IMR-90 (cell line): Measurements from ENCODE around the gene RAB14. TPM values are rescaled to one million over a fixed set of nuclear protein-coding genes. Genes with fewer than 3 reads are reported as not detected.

Source experiments
- ATAC-seq: fragments of 200-7000 bp; cut with Tn5 transposase; 2 replicates; pipeline ENCODE4 v1.9.1; 2020; ENCODE audit warnings: low read depth, mild to moderate bottlenecking, moderate library complexity
- BruUV-seq: library from RNA; stranded (reverse); fragments of 400-500 nt; replicated peaks from 2 replicates; lab custom pipeline; 2021; lab: Mats Ljungman, UMichigan
- CTCF ChIA-PET: fragments of 300-600 bp; formaldehyde crosslinking; extraction: SDS; loops from one replicate; lab custom pipeline; 2021; ENCODE audit warnings: antibody characterized with exemption; lab: Yijun Ruan, JAX
- POLR2A ChIA-PET: fragments of 300-600 bp; sonication (Branson Sonifier 250); formaldehyde crosslinking; loops from one replicate; lab custom pipeline; 2022; ENCODE audit warnings: antibody characterized with exemption; ENCODE audit not compliant: unreplicated experiment; lab: Charles Lee
- DNase-seq: peaks from one replicate; pipeline ENCODE4 v3.0.0; 2013
- H2AFZ ChIP-seq: replicated peaks from 2 replicates; pipeline ENCODE3; 2013; ENCODE audit warnings: low read length, mild to moderate bottlenecking; ENCODE audit not compliant: poor library complexity
- H2AK5ac ChIP-seq: 2 replicates; pipeline ENCODE4 v1.6.1; 2013; ENCODE audit warnings: low read depth, low read length, inconsistent platforms
- H2AK9ac ChIP-seq: replicated peaks from 2 replicates; pipeline ENCODE3; 2013; ENCODE audit warnings: mild to moderate bottlenecking, low read depth, low read length, moderate library complexity; ENCODE audit not compliant: poor library complexity
- H2BK120ac ChIP-seq: 2 replicates; pipeline ENCODE4 v1.6.1; 2013; ENCODE audit warnings: low read depth, low read length, inconsistent platforms
- H2BK15ac ChIP-seq: 3 replicates; pipeline ENCODE4 v1.6.1; 2013; ENCODE audit warnings: low read depth, low read length, inconsistent platforms
- H2BK20ac ChIP-seq: 2 replicates; pipeline ENCODE4 v1.6.1; 2013; ENCODE audit warnings: low read depth, mild to moderate bottlenecking, inconsistent platforms, low read length, moderate library complexity
- H2BK5ac ChIP-seq: 2 replicates; pipeline ENCODE4 v1.6.1; 2013; ENCODE audit warnings: mild to moderate bottlenecking, low read depth, low read length, inconsistent platforms; ENCODE audit not compliant: poor library complexity, severe bottlenecking
- H3K14ac ChIP-seq: replicated peaks from 2 replicates; pipeline ENCODE4 v1.6.1; 2013; ENCODE audit warnings: low read depth, low read length, inconsistent platforms
- H3K18ac ChIP-seq: 2 replicates; pipeline ENCODE4 v1.6.1; 2013; ENCODE audit warnings: low read depth, low read length, control low read depth
- H3K23ac ChIP-seq: 2 replicates; pipeline ENCODE4 v1.6.1; 2013; ENCODE audit warnings: low read depth, low read length, inconsistent platforms
- H3K27ac ChIP-seq: 2 replicates; pipeline ENCODE4 v1.5.1; 2013; ENCODE audit warnings: mild to moderate bottlenecking, control low read depth, low read length; ENCODE audit not compliant: insufficient read depth
- H3K27me3 ChIP-seq: 2 replicates; pipeline ENCODE4 v1.6.1; 2013; ENCODE audit warnings: low read length; ENCODE audit not compliant: control insufficient read depth, insufficient read depth
- H3K36me3 ChIP-seq: 2 replicates; pipeline ENCODE4 v1.6.1; 2013; ENCODE audit warnings: low read length, mixed read lengths; ENCODE audit not compliant: control insufficient read depth, insufficient read depth
- H3K4ac ChIP-seq: 2 replicates; pipeline ENCODE4 v1.6.1; 2013; ENCODE audit warnings: low read depth, low read length, inconsistent platforms
- H3K4me1 ChIP-seq: 2 replicates; pipeline ENCODE4 v1.6.1; 2013; ENCODE audit warnings: low read length, mixed read lengths; ENCODE audit not compliant: control insufficient read depth, insufficient read depth
- H3K4me2 ChIP-seq: 2 replicates; pipeline ENCODE4 v1.6.1; 2013; ENCODE audit warnings: low read depth, mild to moderate bottlenecking, control low read depth, low read length, moderate library complexity
- H3K4me3 ChIP-seq: 2 replicates; pipeline ENCODE4 v1.5.1; 2013; ENCODE audit warnings: low read depth, mild to moderate bottlenecking, control low read depth, low read length, moderate library complexity; ENCODE audit not compliant: insufficient read depth
- H3K56ac ChIP-seq: 2 replicates; pipeline ENCODE4 v1.6.1; 2013; ENCODE audit warnings: low read length, inconsistent platforms; ENCODE audit not compliant: insufficient read depth; ENCODE audit errors: extremely low read depth
- H3K79me1 ChIP-seq, 2 experiments: 2 replicates each; pipeline ENCODE4 v1.6.1; 2013; ENCODE audit warnings: low read length in 2 of 2, inconsistent platforms in 1 of 2, low read depth in 1 of 2
- H3K9ac ChIP-seq: 2 replicates; pipeline ENCODE4 v1.6.1; 2013; ENCODE audit warnings: low read depth, low read length, control low read depth
- H3K9me1 ChIP-seq: 2 replicates; pipeline ENCODE4 v1.6.1; 2013; ENCODE audit warnings: low read length, inconsistent platforms; ENCODE audit not compliant: insufficient read depth
- H3K9me3 ChIP-seq: 2 replicates; pipeline ENCODE4 v1.6.1; 2013; ENCODE audit warnings: low read length; ENCODE audit not compliant: control insufficient read depth, insufficient read depth
- H4K20me1 ChIP-seq: 2 replicates; pipeline ENCODE4 v1.6.1; 2013; ENCODE audit warnings: low read length, inconsistent platforms; ENCODE audit not compliant: insufficient read depth
- H4K5ac ChIP-seq: 2 replicates; pipeline ENCODE4 v1.6.1; 2013; ENCODE audit warnings: mild to moderate bottlenecking, low read depth, low read length, control low read depth
- H4K8ac ChIP-seq, 2 experiments: 2 replicates each; pipeline ENCODE4 v1.6.1; 2013; ENCODE audit warnings: low read depth in 2 of 2, low read length in 2 of 2, control low read depth in 1 of 2, inconsistent platforms in 1 of 2
- H4K91ac ChIP-seq: 2 replicates; pipeline ENCODE4 v1.6.1; 2013; ENCODE audit warnings: low read depth, low read length, inconsistent platforms; ENCODE audit not compliant: insufficient read depth
- BHLHE40 ChIP-seq: fragments of 150-350 bp; IDR thresholded peaks from 2 replicates; pipeline ENCODE4 v1.6.1; 2016; ENCODE audit warnings: mild to moderate bottlenecking, low read depth, low read length
- CEBPB ChIP-seq: IDR thresholded peaks from 2 replicates; pipeline ENCODE4 v1.6.1; 2012; ENCODE audit warnings: low read depth, low read length, improper control_type of control experiment
- CHD1 ChIP-seq: IDR thresholded peaks from 2 replicates; pipeline ENCODE4 v1.6.1; 2012; ENCODE audit warnings: low read depth, low read length, improper control_type of control experiment
- ELK1 ChIP-seq: fragments of 150-350 bp; IDR thresholded peaks from 2 replicates; pipeline ENCODE4 v1.6.1; 2016; ENCODE audit warnings: low read depth, mild to moderate bottlenecking, low read length, moderate library complexity, borderline replicate concordance
- FOS ChIP-seq: fragments of 150-350 bp; IDR thresholded peaks from 2 replicates; pipeline ENCODE4 v1.6.1; 2016; ENCODE audit warnings: low read depth, low read length
- MAFK ChIP-seq: IDR thresholded peaks from 2 replicates; pipeline ENCODE4 v1.6.1; 2012; ENCODE audit warnings: low read depth, low read length, improper control_type of control experiment
- MAZ ChIP-seq: IDR thresholded peaks from 2 replicates; pipeline ENCODE4 v1.6.1; 2012; ENCODE audit warnings: low read depth, mild to moderate bottlenecking, low read length, improper control_type of control experiment, moderate library complexity, borderline replicate concordance
- MXI1 ChIP-seq: IDR thresholded peaks from 2 replicates; pipeline ENCODE4 v1.6.1; 2012; ENCODE audit warnings: low read depth, mild to moderate bottlenecking, low read length, moderate library complexity, borderline replicate concordance
- NFE2L2 ChIP-seq: fragments of 150-350 bp; IDR thresholded peaks from 2 replicates; pipeline ENCODE4 v1.6.1; 2016; ENCODE audit warnings: low read depth, mild to moderate bottlenecking, low read length
- POLR2A ChIP-seq: IDR thresholded peaks from 2 replicates; pipeline ENCODE4 v1.6.1; 2012; ENCODE audit warnings: mild to moderate bottlenecking, low read depth, low read length
- RAD21 ChIP-seq: IDR thresholded peaks from 2 replicates; pipeline ENCODE4 v1.6.1; 2012; ENCODE audit warnings: low read length, improper control_type of control experiment
- RCOR1 ChIP-seq: IDR thresholded peaks from 2 replicates; pipeline ENCODE4 v1.6.1; 2012; ENCODE audit warnings: mild to moderate bottlenecking, low read length, improper control_type of control experiment; ENCODE audit not compliant: insufficient replicate concordance
- RFX5 ChIP-seq: IDR thresholded peaks from 2 replicates; pipeline ENCODE4 v1.8.0; 2012; ENCODE audit warnings: low read depth, mild to moderate bottlenecking, low read length, moderate library complexity
- SMC3 ChIP-seq: fragments of 150-350 bp; IDR thresholded peaks from 2 replicates; pipeline ENCODE4 v1.6.1; 2016; ENCODE audit warnings: low read depth, mild to moderate bottlenecking, antibody characterized with exemption, low read length, moderate library complexity
- WGBS, 2 experiments: methylation state at CpG; one replicate each; pipeline versions ENCODE4 v1.1.5 to v1.1.7; 2013; ENCODE audit warnings: missing lambda C conversion rate in 2 of 2; ENCODE audit not compliant: insufficient read length in 1 of 2; ENCODE audit errors: extremely low coverage in 2 of 2; 5-methylcytosine and 5-hydroxymethylcytosine counted together
- dilution Hi-C: fragments of 300-500 bp; cut with HindIII; formaldehyde crosslinking; loops from one replicate; pipeline ENCODE4 v1.14.3; 2018; ENCODE audit warnings: low sequenced_read_pairs; ENCODE audit not compliant: unreplicated experiment
- in situ Hi-C: fragments of 300-500 bp; cut with MboI; formaldehyde crosslinking; loops from 3 replicates; pipeline ENCODE4 v1.14.3; 2019; ENCODE audit warnings: low sequenced_read_pairs, inconsistent platforms, mixed read lengths
- intact Hi-C: fragments of 100-400 bp; cut with micrococcal nuclease; formaldehyde crosslinking; loops from 2 replicates; pipeline ENCODE4 v1.10.0; 2022
- polyA plus RNA-seq, 3 experiments: library from polyadenylated mRNA; depleted of rRNA; stranded (reverse); fragments of >200 nt; gene quantifications; 2 replicates each; pipeline ENCODE4 v1.2.3, GENCODE V29; 2012; ENCODE audit warnings: low replicate concordance in 1 of 3
- total RNA-seq: library from RNA; depleted of rRNA; stranded (reverse); fragments of >200 nt; gene quantifications from 2 replicates; pipeline ENCODE4 v1.2.3, GENCODE V29; 2012
- TF ChIP-seq, protein P1 (sequence below): fragments of 150-350 bp; IDR thresholded peaks from 2 replicates; pipeline ENCODE4 v1.6.1; 2017; ENCODE audit warnings: mild to moderate bottlenecking, antibody characterized with exemption, low read length, low read depth

Gene RAB14
- total and polyA plus RNA-seq, 2 of the 4 experiments (the other 2 are of a cell fraction): 20.1 to 29.3 TPM

GRCh38 chr9:121210536-121210935, 8.9 kb upstream of the RAB14 start (continued):
- TF ChIP-seq RCOR1 (no peak), RAD21 (no peak), SMC3 (no peak), MAZ (no peak), MAFK (no peak)

- Histone ChIP-seq H3K18ac (no peak overlapping the region), H3K14ac (no peak overlapping the region), H3K36me3 (no peaks in the 10 kb centered on the region), H3K56ac (no peak overlapping the region), H4K5ac (no peak overlapping the region), H3K79me1 (peaks cover under 1% of the 10 kb centered on the region in 2 experiments; a peak in 2 of 4 replicates), H3K9ac (no peak overlapping the region), H3K27ac (no peak overlapping the region), H3K4me3 (no peak overlapping the region), H3K4me2 (no peak overlapping the region), H3K27me3 (no peaks in the 10 kb centered on the region), H2AFZ (no peak overlapping the region), H2AK9ac (no peak overlapping the region), H2AK5ac (no peak overlapping the region), H4K8ac (no peak overlapping the region), H4K20me1 (no peaks in the 10 kb centered on the region), H2BK15ac (no peak overlapping the region), H2BK5ac (no peak overlapping the region), H4K91ac (no peak overlapping the region), H3K9me1 (peaks cover under 1% of the 10 kb centered on the region), H2BK120ac (no peak overlapping the region), H3K4ac (no peak overlapping the region), H3K23ac (no peak overlapping the region), H2BK20ac (no peak overlapping the region), H3K9me3 (no peaks in the 10 kb centered on the region), H3K4me1 (peaks cover under 1% of the 10 kb centered on the region; the same call in 1 of the 2 replicates)
- ATAC-seq: no peak
- ChIA-PET CTCF (no interaction called here), POLR2A (no interaction called here)
- in situ Hi-C loops: no loop called here
- no TSS peak for BruUV-seq
- DNase-seq: no peak
- dilution Hi-C loops: no loop called here
- no CpG with 5 or more reads among the region's 2 CpGs for WGBS, 2 experiments
- intact Hi-C loops: no loop called here
- TF ChIP-seq, protein P1, sequence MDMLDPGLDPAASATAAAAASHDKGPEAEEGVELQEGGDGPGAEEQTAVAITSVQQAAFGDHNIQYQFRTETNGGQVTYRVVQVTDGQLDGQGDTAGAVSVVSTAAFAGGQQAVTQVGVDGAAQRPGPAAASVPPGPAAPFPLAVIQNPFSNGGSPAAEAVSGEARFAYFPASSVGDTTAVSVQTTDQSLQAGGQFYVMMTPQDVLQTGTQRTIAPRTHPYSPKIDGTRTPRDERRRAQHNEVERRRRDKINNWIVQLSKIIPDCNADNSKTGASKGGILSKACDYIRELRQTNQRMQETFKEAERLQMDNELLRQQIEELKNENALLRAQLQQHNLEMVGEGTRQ: no peak
- TF ChIP-seq CHD1 (no peak), RFX5 (no peak), RCOR1 (no peak), ELK1 (no peak), BHLHE40 (no peak), MXI1 (no peak), SMC3 (no peak), CEBPB (no peak), MAZ (no peak), POLR2A (no peak), NFE2L2 (no peak), MAFK (no peak), FOS (no peak)
Measured at GRCh38 chr9:121207371-121207940, 5.8 kb upstream of the RAB14 start.
